HG02642 (cell line): ENCODE data around the gene RASGRF2.

ENCODE experiments used
- ATAC-seq: cut with Tn5 transposase; IDR thresholded peaks from one replicate; pipeline ENCODE4 v1.9.1; 2021; ENCODE audit warnings: mild to moderate bottlenecking; ENCODE audit not compliant: unreplicated experiment, poor library complexity

RASGRF2 gene, protein sequence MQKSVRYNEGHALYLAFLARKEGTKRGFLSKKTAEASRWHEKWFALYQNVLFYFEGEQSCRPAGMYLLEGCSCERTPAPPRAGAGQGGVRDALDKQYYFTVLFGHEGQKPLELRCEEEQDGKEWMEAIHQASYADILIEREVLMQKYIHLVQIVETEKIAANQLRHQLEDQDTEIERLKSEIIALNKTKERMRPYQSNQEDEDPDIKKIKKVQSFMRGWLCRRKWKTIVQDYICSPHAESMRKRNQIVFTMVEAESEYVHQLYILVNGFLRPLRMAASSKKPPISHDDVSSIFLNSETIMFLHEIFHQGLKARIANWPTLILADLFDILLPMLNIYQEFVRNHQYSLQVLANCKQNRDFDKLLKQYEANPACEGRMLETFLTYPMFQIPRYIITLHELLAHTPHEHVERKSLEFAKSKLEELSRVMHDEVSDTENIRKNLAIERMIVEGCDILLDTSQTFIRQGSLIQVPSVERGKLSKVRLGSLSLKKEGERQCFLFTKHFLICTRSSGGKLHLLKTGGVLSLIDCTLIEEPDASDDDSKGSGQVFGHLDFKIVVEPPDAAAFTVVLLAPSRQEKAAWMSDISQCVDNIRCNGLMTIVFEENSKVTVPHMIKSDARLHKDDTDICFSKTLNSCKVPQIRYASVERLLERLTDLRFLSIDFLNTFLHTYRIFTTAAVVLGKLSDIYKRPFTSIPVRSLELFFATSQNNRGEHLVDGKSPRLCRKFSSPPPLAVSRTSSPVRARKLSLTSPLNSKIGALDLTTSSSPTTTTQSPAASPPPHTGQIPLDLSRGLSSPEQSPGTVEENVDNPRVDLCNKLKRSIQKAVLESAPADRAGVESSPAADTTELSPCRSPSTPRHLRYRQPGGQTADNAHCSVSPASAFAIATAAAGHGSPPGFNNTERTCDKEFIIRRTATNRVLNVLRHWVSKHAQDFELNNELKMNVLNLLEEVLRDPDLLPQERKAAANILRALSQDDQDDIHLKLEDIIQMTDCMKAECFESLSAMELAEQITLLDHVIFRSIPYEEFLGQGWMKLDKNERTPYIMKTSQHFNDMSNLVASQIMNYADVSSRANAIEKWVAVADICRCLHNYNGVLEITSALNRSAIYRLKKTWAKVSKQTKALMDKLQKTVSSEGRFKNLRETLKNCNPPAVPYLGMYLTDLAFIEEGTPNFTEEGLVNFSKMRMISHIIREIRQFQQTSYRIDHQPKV (N-terminal part only)

DNA sequence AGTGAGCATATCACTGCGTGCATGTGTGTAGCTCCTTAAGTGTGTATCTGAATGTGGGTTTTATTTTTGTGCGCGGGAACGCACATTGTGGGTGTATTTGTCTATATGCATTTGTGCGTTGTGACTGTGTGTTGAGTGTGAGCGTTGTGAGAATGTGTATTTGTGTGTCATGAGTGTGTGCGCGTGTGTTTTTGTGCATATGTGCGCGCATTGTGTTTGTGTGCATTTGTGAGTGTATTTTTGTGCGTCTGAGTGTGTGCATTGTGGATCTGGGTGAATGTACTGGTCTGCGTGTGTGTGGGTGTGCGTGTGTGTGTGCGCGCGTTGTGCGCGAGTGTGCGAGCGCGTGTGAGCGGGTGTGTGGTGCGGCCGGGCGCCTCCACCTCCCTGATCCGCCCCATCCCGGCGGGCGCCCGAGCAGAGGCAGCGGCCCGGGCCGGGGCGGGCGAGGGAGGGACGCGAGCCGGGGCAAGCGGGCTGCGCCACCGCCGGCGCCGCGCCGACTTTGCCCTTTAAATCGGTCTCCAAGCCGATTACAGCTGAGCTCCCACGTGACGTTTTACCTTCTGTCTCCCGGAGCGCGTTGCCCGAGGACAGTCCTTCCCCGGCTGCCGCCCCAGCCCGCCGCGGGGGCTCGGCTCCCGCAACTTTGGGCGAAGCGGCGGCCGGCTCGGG, at the start of gene RASGRF2:
Gene RASGRF2, plus strand, starts transcription at position 596 of the 675 bp plus-strand sequence. CDS start 376 bp downstream, outside the sequence.
- no peak for ATAC-seq

- ATAC-seq = no peak
Observed at GRCh38 chr5:80912479-80912878, 47.7 kb upstream of the RASGRF2 start.

- ATAC-seq = no peak
Observed at GRCh38 chr5:80915716-80916115, 44.4 kb upstream of the RASGRF2 start.

DNA sequence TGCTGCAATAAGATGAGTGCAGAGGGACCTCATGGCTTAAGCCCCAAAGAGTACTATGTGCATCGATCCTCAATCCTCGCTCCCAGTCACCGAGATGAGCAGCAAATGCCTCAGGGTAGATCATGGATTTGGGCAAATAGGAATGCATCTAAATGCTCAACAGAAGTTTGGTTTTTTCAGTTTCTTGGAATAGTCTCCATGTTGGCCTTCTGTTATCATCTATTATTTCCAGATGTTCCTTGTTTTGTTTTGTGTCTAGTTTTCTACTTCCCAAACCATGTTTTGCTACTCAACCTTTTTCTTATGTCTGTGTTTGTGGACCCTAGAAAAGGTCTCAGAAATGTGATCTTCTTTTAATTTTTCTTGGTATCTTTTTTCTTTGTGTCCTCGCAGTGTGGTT, 43.5 kb upstream of the RASGRF2 start:
- no peak for ATAC-seq

- no peak for ATAC-seq
Observed at GRCh38 chr5:80917631-80918030, 42.5 kb upstream of the RASGRF2 start.

GRCh38 chr5:80919678-80920196, 40.4 kb upstream of the RASGRF2 start:
- no peak for ATAC-seq

DNA sequence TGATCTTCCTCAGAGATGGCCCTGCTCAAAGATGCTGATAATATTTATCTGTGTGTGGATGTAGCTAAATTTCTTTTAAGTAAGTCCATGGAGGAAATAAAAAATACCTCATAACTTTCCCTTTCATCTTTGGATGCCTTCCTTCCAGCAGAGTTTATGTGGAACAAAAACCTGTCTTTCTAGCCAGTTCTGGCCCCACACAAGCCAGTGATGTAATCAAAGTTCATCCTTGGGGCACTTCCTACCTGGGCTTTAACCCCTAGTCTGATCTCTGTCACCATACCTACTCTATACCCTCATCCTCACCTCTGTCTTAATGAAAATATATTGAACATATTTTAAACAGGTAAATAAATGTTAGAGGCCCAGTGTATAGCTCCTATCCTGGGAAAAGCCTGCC, 39.8 kb upstream of the RASGRF2 start:
- ATAC-seq = no peak

DNA sequence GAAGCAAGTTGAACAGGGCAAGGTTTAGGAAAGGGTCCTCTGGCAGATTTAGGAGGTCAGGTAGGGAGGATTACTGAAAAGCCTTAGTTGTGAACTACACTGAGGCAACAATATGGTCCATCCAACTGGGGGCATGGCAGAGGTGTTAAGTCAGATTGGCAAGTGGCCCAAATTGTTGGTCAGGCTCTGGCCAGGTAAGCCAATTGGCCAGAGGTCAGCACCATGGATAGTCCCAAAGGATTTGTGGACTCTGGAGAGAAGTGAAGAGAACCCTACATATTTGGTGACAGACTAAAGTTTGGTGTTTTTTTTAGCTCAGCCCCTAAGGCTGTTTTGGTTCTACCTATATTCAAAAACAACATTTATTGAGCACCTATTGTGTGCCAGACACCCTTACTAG, 39.1 kb upstream of the RASGRF2 start:
- no peak for ATAC-seq

DNA sequence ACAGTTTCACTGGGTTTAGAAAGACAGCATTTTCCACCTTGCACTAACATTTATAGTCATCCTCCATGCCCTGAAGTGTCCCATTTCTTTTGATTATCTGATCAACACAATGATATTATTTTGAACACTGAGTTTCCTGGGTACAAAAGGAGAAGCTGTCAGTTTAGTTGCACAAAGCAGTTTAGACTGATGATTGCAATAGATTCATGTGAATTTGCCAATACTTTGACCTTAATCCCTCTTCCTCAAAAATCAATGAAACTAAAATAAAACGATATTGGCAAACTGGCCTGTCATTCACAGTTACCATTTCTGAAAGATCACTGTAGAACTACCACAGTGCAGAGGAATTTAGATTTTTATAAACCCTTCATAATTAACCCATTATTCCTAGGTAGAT, 34.2 kb upstream of the RASGRF2 start:
- no peak for ATAC-seq

GRCh38 chr5:80926536-80926935, 33.6 kb upstream of the RASGRF2 start:
- ATAC-seq = no peak

GRCh38 chr5:80926979-80927656, 33.0 kb upstream of the RASGRF2 start:
- no peak for ATAC-seq

GRCh38 chr5:80928073-80928472, 32.1 kb upstream of the RASGRF2 start:
- ATAC-seq = no peak

DNA sequence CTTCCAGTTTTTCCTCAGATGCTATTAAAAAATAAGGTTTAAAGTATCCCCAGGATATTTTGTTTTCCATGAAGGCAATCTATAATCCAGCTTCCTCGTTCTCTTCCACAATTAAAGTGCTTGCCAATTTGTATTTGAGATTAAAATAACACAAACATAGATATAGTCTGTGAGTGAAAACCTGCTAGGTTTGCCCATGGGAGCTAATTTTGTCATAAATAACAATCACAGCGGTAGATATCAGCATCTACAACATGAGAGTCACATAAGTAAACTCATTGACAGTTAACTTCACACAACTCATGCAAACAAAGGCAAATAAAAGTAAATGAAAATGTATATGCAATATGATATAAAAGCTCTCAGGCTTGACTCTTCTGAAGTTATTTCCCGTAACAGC, 29.2 kb upstream of the RASGRF2 start:
- no peak for ATAC-seq

DNA sequence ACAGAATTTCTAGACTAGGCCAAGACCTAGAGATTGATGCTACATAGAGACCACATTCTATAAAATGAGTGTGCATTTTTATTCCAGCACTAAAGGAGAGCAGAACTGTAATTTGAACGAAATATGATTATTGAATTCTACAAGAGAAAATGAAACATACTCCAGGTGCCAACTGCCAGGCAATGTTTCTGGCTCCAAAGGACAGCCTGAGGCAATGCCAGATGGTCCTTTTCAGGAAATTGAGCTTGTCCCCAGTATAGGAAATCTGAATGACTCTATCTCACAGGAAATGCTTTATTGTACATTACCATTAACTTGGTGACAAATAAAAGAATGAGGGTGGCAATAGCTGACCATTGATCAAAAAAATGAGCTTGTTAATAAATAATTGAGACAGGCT, 28.8 kb upstream of the RASGRF2 start:
- no peak for ATAC-seq

DNA sequence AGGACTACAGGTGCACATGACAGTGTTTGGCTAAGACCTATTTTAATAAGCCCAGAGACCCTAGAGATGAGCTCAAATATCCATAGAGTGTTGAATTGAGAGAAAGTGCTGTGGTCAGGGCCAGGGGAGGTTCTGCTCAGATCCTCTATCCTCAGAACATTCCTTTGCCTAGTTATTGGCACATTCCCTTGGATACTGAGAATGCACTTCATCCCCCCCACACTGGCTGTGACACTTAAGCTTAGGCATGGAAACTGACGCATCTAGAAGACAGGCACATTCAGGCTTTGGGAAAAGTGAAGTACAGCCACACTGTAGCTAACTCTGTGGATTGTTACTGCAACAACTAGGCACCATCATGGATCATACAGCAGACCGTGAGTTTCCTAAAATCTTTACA, 27.1 kb upstream of the RASGRF2 start:
- ATAC-seq = no peak

DNA sequence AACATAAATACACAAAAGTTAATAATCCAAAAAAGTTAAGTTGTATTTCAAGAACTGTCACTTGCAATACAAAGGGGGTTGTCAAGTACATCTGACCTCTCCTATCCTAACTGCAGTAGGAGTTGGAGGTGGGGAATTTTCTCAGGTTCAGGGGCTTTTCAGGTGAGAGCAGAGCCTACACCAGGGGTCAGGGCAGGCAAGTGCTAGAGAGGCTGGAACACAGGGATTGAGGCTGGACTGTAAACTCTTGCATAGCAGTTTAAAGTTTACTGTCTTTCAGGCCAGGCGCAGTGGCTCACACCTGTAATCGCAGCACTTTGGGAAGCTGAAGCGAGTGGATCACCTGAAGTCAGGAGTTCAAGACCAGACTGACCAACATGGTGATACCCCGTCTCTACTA, 25.4 kb upstream of the RASGRF2 start:
- ATAC-seq = no peak

GRCh38 chr5:80935811-80936385, 24.3 kb upstream of the RASGRF2 start:
- no peak for ATAC-seq

DNA sequence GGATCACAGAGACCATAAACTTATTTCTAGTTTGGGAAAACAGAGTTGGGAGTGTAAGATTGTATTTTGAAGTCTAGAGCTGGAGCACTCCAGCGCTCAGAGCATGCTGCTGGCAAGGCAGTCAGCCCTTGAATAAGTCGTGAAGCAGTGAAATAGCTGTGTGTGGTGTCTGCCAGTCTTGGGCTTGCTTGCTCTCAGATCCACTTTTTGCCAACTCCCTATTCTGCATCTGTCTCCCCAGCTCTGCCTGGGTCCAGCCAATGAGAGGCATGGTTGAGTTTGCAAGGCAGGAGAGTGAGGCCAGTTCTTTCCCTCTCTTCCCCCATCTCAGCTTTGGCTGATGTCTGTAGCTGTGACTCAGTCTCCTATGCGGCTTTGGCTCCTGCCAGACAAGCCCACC, 23.3 kb upstream of the RASGRF2 start:
- ATAC-seq = no peak
